Right atrium auricular region (tissue), 2 donors: ENCODE measurements around the gene RPS27L. TPM values are rescaled to one million over a fixed set of nuclear protein-coding genes. Genes with fewer than 3 reads are reported as not detected.

ENCODE experiments used
- DNase-seq: peaks from one replicate; pipeline ENCODE4 v3.0.0-alpha.2; 2019; ENCODE audit warnings: low spot score
- H3K27ac ChIP-seq, 2 donors: fragments of 200-600 bp; sonication (generic); 1 replicate in 1 of 2; 2 replicates in 1 of 2; pipeline ENCODE4 v1.5.1; 2016 to 2019
- H3K27me3 ChIP-seq, 2 donors: fragments of 200-600 bp; sonication (generic); one replicate each; pipeline versions ENCODE4 v1.5.1 to v1.6.0; 2017 to 2019
- H3K36me3 ChIP-seq: fragments of 200-600 bp; sonication (generic); one replicate; pipeline ENCODE4 v1.5.1; 2016
- H3K4me1 ChIP-seq, 2 donors: fragments of 200-600 bp; sonication (generic); one replicate each; pipeline versions ENCODE4 v1.5.1 to v1.6.0; 2017 to 2019
- H3K4me3 ChIP-seq, 2 donors: fragments of 200-600 bp; sonication (generic); 1 replicate in 1 of 2; 2 replicates in 1 of 2; pipeline ENCODE4 v1.5.1; 2017 to 2019; ENCODE audit warnings: mild to moderate bottlenecking in 1 of 2, moderate library complexity in 1 of 2
- H3K9me3 ChIP-seq, 2 donors: fragments of 200-600 bp; sonication (generic); one replicate each; pipeline ENCODE4 v1.5.1; 2019
- total RNA-seq, 2 donors: library from RNA; depleted of rRNA; stranded (reverse); fragments of >200 nt; gene quantifications; one replicate each; pipeline ENCODE4 v1.1.0, GENCODE V29; 2016
- TF ChIP-seq, protein P1 (sequence below), 2 donors: fragments of 200-600 bp; sonication (generic); IDR thresholded peaks; one replicate each; pipeline ENCODE4 v1.5.1; 2019; ENCODE audit warnings: antibody characterized with exemption in 2 of 2

Gene RPS27L
- total RNA-seq, result 10 to 100 TPM; 74.7 to 76.4 TPM

GRCh38 chr15:63157118-63157843 is at the start of gene RPS27L:
Gene RPS27L (minus strand): TSS chr15:63157477. CDS start chr15:63157405, 72 bp downstream.
- peaks cover 0 to 10% of the 10 kb centered on the region in 2 donors for H3K4me1 ChIP-seq
- peak within 1 kb of the TSS; percentile 69 to 87 for H3K4me3 ChIP-seq
- H3K27me3 ChIP-seq, result no peaks in the 10 kb centered on the region
- H3K9me3 ChIP-seq, result no peaks in the 10 kb centered on the region
- peaks cover 25% of the 10 kb centered on the region for H3K36me3 ChIP-seq
- TF ChIP-seq, protein P1, sequence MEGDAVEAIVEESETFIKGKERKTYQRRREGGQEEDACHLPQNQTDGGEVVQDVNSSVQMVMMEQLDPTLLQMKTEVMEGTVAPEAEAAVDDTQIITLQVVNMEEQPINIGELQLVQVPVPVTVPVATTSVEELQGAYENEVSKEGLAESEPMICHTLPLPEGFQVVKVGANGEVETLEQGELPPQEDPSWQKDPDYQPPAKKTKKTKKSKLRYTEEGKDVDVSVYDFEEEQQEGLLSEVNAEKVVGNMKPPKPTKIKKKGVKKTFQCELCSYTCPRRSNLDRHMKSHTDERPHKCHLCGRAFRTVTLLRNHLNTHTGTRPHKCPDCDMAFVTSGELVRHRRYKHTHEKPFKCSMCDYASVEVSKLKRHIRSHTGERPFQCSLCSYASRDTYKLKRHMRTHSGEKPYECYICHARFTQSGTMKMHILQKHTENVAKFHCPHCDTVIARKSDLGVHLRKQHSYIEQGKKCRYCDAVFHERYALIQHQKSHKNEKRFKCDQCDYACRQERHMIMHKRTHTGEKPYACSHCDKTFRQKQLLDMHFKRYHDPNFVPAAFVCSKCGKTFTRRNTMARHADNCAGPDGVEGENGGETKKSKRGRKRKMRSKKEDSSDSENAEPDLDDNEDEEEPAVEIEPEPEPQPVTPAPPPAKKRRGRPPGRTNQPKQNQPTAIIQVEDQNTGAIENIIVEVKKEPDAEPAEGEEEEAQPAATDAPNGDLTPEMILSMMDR (IDR thresholded peaks at IDR 0.05), result no peak
- DNase-seq, result peak; percentile 93
- peak within 1 kb of the TSS; percentile 97 for H3K27ac ChIP-seq

DNA sequence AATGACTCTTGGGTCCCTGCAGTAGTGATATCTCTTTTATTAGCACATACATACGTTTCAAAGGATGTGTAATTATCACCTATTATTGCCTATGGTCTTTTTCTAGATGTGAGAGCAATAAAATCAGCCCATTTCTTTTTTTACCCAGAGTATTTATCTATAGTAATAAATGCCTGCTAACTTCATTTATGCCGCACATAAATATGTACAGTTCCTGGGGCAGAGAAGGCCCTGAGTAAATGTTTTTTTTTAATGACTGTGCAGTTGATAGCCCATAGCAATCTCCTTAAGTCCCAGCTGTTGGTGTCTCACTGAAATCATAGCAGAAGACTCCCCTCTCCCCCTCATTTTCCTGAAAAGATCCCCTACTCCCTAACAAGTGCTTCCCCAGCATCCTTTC is 48.8 kb upstream of the RPS27L start:
- no peak for DNase-seq
- H3K4me1 ChIP-seq, result peaks cover 0 to 20% of the 10 kb centered on the region in 2 donors

DNA sequence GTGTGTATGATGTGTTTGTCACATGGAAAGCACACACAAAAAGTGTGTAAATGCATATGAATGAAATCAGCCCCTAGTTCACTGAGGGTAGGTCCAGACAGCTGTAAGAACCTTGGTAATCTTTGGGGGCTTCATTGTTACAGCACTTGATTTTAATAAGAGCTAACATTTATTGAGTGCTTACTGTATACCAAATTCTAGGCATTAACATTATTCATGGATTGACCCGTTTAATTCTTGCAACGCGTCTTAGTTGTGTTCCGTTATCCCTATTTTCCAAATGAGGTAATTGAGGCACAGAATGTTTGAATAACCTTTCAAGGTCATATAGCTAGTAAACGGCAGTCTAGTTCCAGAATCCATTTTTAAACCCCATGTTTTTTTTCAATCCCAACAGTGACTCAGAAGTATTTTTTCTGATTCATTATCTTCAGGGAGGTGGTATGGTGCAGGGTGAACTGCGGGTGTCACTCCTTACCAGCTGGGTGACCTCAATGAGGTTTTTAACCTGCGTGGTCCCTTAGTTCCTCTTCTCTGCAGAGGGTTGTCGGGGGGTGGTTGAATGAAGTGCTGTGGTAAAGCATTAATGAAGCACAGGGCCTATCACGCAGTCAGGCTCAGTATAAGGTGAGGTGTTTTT is 46.3 kb upstream of the RPS27L start:
- no peak overlapping the region for H3K4me3 ChIP-seq
- H3K36me3 ChIP-seq, result no peaks in the 10 kb centered on the region
- no peaks in the 10 kb centered on the region for H3K27me3 ChIP-seq
- peaks cover 0 to 13% of the 10 kb centered on the region in 2 donors for H3K4me1 ChIP-seq
- no peak overlapping the region for H3K27ac ChIP-seq
- DNase-seq, result no peak
- H3K9me3 ChIP-seq, result no peaks in the 10 kb centered on the region
- TF ChIP-seq, protein P1 (IDR thresholded peaks at IDR 0.05), result no peak

More for the DNA sequence above, 48.8 kb upstream of the RPS27L start:
- Histone ChIP-seq H3K27me3 (no peaks in the 10 kb centered on the region), H3K9me3 (no peaks in the 10 kb centered on the region), H3K27ac (no peak overlapping the region), H3K36me3 (no peaks in the 10 kb centered on the region), H3K4me3 (no peak overlapping the region)
- TF ChIP-seq, protein P1 (IDR thresholded peaks at IDR 0.05), result no peak

GRCh38 chr15:63202861-63203260 is 45.6 kb upstream of the RPS27L start:
- no peaks in the 10 kb centered on the region for H3K9me3 ChIP-seq
- H3K27ac ChIP-seq, result no peak overlapping the region
- no peaks in the 10 kb centered on the region for H3K27me3 ChIP-seq
- no peaks in the 10 kb centered on the region for H3K36me3 ChIP-seq
- no peak for DNase-seq
- TF ChIP-seq, protein P1 (IDR thresholded peaks at IDR 0.05), result no peak
- H3K4me3 ChIP-seq, result no peak overlapping the region
- H3K4me1 ChIP-seq, result peaks cover 0 to 18% of the 10 kb centered on the region in 2 donors

- Histone ChIP-seq H3K36me3 (no peaks in the 10 kb centered on the region), H3K9me3 (no peaks in the 10 kb centered on the region), H3K4me3 (no peak overlapping the region), H3K27ac (no peak overlapping the region), H3K4me1 (peaks cover 0 to 31% of the 10 kb centered on the region in 2 donors), H3K27me3 (no peaks in the 10 kb centered on the region)
- DNase-seq, result no peak
- TF ChIP-seq, protein P1 (IDR thresholded peaks at IDR 0.05), result no peak
Measured at GRCh38 chr15:63200464-63201249, 43.4 kb upstream of the RPS27L start.
